Neutrophil (primary cell): ENCODE data around the gene CALN1.
"Not testable (repeated sequence)": the region's sequence is repeated elsewhere in the genome, so short reads cannot be mapped to it uniquely, and the experiment has no call there.

ENCODE experiments used
- H3K27ac ChIP-seq: fragments of 200-600 bp; sonication (generic); 2 replicates; pipeline ENCODE4 v1.5.1; 2016; ENCODE audit warnings: mild to moderate bottlenecking, moderate library complexity
- H3K27me3 ChIP-seq: fragments of 200-600 bp; sonication (generic); 2 replicates; pipeline ENCODE4 v1.6.0; 2016; ENCODE audit warnings: mild to moderate bottlenecking
- H3K36me3 ChIP-seq: fragments of 200-600 bp; sonication (generic); 2 replicates; pipeline ENCODE4 v1.5.1; 2017
- H3K4me1 ChIP-seq, 2 experiments: fragments of 200-600 bp in 1 of 2; sonication (generic) in 1 of 2; 1 replicate in 1 of 2; 2 replicates in 1 of 2; pipeline versions ENCODE4 v1.5.1 to v1.6.1; 2013 to 2016; ENCODE audit warnings: low read depth in 1 of 2, low read length in 1 of 2, mild to moderate bottlenecking in 1 of 2, moderate library complexity in 1 of 2; ENCODE audit not compliant: control insufficient read depth in 1 of 2, insufficient read depth in 1 of 2
- H3K4me3 ChIP-seq, 2 experiments: fragments of 200-600 bp in 1 of 2; sonication (generic) in 1 of 2; 1 replicate in 1 of 2; 2 replicates in 1 of 2; pipeline ENCODE4 v1.5.1; 2013 to 2016; ENCODE audit warnings: low read depth in 1 of 2, low read length in 1 of 2, mild to moderate bottlenecking in 1 of 2, moderate library complexity in 1 of 2
- H3K9me3 ChIP-seq: fragments of 200-600 bp; sonication (generic); 2 replicates; pipeline ENCODE4 v1.5.1; 2016
- CTCF ChIP-seq: fragments of 200-600 bp; sonication (generic); IDR thresholded peaks from 2 replicates; pipeline ENCODE4 v1.5.1; 2016; ENCODE audit warnings: antibody characterized with exemption

Gene CALN1

GRCh38 chr7:72077786-72078185 is 334.4 kb downstream of the CALN1 start:
- Histone ChIP-seq H3K4me3 (no peak overlapping the region), H3K9me3 (no peaks in the 10 kb centered on the region), H3K4me1 (peaks cover 8 to 9% of the 10 kb centered on the region in 2 experiments), H3K27ac (no peak overlapping the region), H3K27me3 (no peaks in the 10 kb centered on the region), H3K36me3 (no peaks in the 10 kb centered on the region)
- no peak for TF ChIP-seq CTCF

GRCh38 chr7:72072901-72073300 is 339.2 kb downstream of the CALN1 start:
- no peaks in the 10 kb centered on the region for H3K36me3 ChIP-seq
- no peaks in the 10 kb centered on the region for H3K27me3 ChIP-seq
- no peak overlapping the region for H3K4me3 ChIP-seq
- no peaks in the 10 kb centered on the region for H3K9me3 ChIP-seq
- H3K4me1 ChIP-seq, result no peaks in the 10 kb centered on the region
- TF ChIP-seq CTCF, result no peak
- no peak overlapping the region for H3K27ac ChIP-seq

GRCh38 chr7:72069263-72069662 is 342.9 kb downstream of the CALN1 start:
- Histone ChIP-seq H3K9me3 (no peaks in the 10 kb centered on the region), H3K4me3 (no peak overlapping the region), H3K27me3 (no peaks in the 10 kb centered on the region), H3K27ac (no peak overlapping the region), H3K36me3 (no peaks in the 10 kb centered on the region), H3K4me1 (no peaks in the 10 kb centered on the region)
- TF ChIP-seq CTCF, result no peak

GRCh38 chr7:72065764-72066163 is 346.4 kb downstream of the CALN1 start:
- H3K27me3 ChIP-seq, H3K36me3 ChIP-seq, H3K4me1 ChIP-seq, H3K9me3 ChIP-seq, H3K4me3 ChIP-seq, H3K27ac ChIP-seq: not testable (repeated sequence)

- Histone ChIP-seq H3K4me1 (no peaks in the 10 kb centered on the region), H3K27ac (no peak overlapping the region), H3K27me3 (no peaks in the 10 kb centered on the region), H3K4me3 (no peak overlapping the region), H3K36me3 (no peaks in the 10 kb centered on the region), H3K9me3 (no peaks in the 10 kb centered on the region)
- TF ChIP-seq CTCF, result no peak
Measured at GRCh38 chr7:72064916-72065315, 347.2 kb downstream of the CALN1 start.

- no peak for TF ChIP-seq CTCF
- H3K27ac ChIP-seq, result no peak overlapping the region
- peaks cover 0 to 11% of the 10 kb centered on the region in 2 experiments for H3K4me1 ChIP-seq
- no peaks in the 10 kb centered on the region for H3K27me3 ChIP-seq
- H3K4me3 ChIP-seq, result no peak overlapping the region
- no peaks in the 10 kb centered on the region for H3K36me3 ChIP-seq
- H3K9me3 ChIP-seq, result no peaks in the 10 kb centered on the region
Measured at GRCh38 chr7:72063330-72063729, 348.8 kb downstream of the CALN1 start.
